ENCODE data around the gene CAP1. TPM values are rescaled to one million over a fixed set of nuclear protein-coding genes. Genes with fewer than 3 reads are reported as not detected.

The CAP1 gene
- total and polyA plus RNA-seq, 2 of the 13 experiments (the other 11 are each of a cell fraction or from before 2014, with no cell fraction given), result 174 to 195 TPM

- TF ChIP-seq E2F2 (CRISPR knock-in tag; IDR thresholded peaks at IDR 0.05; ENCODE audit: borderline replicate concordance) (no peak), ZNF646 (CRISPR knock-in tag; IDR thresholded peaks at IDR 0.05) (no peak), ZNF335 (CRISPR knock-in tag; IDR thresholded peaks at IDR 0.05) (peak; percentile 44; the same call in 1 of the 2 replicates), ZMYM4 (CRISPR knock-in tag; IDR thresholded peaks at IDR 0.05) (peak; percentile 15), GPBP1L1 (CRISPR knock-in tag; IDR thresholded peaks at IDR 0.05) (no peak), ZNF773 (CRISPR knock-in tag; IDR thresholded peaks at IDR 0.05; ENCODE audit: borderline replicate concordance) (0 out of 2 replicates have a peak, but pooled peaks have one; percentile 60), PAXIP1 (CRISPR knock-in tag; conservative IDR thresholded peaks at IDR 0.05) (peak; percentile 58), DRAP1 (CRISPR knock-in tag; IDR thresholded peaks at IDR 0.05) (peak; percentile 96)
- TF ChIP-seq, protein P1, sequence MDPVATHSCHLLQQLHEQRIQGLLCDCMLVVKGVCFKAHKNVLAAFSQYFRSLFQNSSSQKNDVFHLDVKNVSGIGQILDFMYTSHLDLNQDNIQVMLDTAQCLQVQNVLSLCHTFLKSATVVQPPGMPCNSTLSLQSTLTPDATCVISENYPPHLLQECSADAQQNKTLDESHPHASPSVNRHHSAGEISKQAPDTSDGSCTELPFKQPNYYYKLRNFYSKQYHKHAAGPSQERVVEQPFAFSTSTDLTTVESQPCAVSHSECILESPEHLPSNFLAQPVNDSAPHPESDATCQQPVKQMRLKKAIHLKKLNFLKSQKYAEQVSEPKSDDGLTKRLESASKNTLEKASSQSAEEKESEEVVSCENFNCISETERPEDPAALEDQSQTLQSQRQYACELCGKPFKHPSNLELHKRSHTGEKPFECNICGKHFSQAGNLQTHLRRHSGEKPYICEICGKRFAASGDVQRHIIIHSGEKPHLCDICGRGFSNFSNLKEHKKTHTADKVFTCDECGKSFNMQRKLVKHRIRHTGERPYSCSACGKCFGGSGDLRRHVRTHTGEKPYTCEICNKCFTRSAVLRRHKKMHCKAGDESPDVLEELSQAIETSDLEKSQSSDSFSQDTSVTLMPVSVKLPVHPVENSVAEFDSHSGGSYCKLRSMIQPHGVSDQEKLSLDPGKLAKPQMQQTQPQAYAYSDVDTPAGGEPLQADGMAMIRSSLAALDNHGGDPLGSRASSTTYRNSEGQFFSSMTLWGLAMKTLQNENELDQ (CRISPR knock-in tag; IDR thresholded peaks at IDR 0.05; ENCODE audit: borderline replicate concordance), result no peak
- TF ChIP-seq, protein P2, sequence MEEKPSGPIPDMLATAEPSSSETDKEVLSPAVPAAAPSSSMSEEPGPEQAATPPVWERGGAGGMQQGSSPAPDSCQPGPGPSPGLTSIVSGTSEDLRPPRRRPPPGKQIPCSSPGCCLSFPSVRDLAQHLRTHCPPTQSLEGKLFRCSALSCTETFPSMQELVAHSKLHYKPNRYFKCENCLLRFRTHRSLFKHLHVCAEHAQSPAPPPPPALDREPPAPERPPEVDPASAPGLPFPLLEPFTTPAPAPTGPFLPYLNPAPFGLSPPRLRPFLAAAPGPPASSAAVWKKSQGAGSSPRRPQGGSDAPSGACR (CRISPR knock-in tag; IDR thresholded peaks at IDR 0.05), result peak; percentile 12
Observed at GRCh38 chr1:40039757-40040510, 595 bp upstream of the CAP1 start (continued).
